ENCODE data around the gene VRK2.
"Not testable (repeated sequence)": the region's sequence is repeated elsewhere in the genome, so short reads cannot be mapped to it uniquely, and the experiment has no call there.

The VRK2 gene

GRCh38 chr2:58107803-58108710 is 61.5 kb downstream of the VRK2 start:
- H3K79me2 ChIP-seq (ENCODE audit: insufficient read depth, low read depth), result no peaks in the 10 kb centered on the region
- no peaks in the 10 kb centered on the region for H3K4me1 ChIP-seq (ENCODE audit: low read depth, poor library complexity, severe bottlenecking)
- TF ChIP-seq, protein P1, sequence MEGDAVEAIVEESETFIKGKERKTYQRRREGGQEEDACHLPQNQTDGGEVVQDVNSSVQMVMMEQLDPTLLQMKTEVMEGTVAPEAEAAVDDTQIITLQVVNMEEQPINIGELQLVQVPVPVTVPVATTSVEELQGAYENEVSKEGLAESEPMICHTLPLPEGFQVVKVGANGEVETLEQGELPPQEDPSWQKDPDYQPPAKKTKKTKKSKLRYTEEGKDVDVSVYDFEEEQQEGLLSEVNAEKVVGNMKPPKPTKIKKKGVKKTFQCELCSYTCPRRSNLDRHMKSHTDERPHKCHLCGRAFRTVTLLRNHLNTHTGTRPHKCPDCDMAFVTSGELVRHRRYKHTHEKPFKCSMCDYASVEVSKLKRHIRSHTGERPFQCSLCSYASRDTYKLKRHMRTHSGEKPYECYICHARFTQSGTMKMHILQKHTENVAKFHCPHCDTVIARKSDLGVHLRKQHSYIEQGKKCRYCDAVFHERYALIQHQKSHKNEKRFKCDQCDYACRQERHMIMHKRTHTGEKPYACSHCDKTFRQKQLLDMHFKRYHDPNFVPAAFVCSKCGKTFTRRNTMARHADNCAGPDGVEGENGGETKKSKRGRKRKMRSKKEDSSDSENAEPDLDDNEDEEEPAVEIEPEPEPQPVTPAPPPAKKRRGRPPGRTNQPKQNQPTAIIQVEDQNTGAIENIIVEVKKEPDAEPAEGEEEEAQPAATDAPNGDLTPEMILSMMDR (conservative IDR thresholded peaks at IDR 0.05; ENCODE audit: low read depth, low read length), result no peak
- no peak overlapping the region for H3K27ac ChIP-seq
- H4K20me1 ChIP-seq (ENCODE audit: insufficient read depth), result no peaks in the 10 kb centered on the region; the same call in 1 of the 2 replicates
- no peak overlapping the region for H3K4me3 ChIP-seq (IDR thresholded peaks at IDR 0.05; ENCODE audit: insufficient read depth, low read depth, low read length)
- H3K9ac ChIP-seq, result no peak overlapping the region
- no peaks in the 10 kb centered on the region for H3K36me3 ChIP-seq (ENCODE audit: insufficient read depth)
- H3K4me2 ChIP-seq, result no peak overlapping the region
- H3K27me3 ChIP-seq (ENCODE audit: insufficient read depth, low read depth), result no peaks in the 10 kb centered on the region
- no peak overlapping the region for H2AFZ ChIP-seq (ENCODE audit: low read depth)

DNA sequence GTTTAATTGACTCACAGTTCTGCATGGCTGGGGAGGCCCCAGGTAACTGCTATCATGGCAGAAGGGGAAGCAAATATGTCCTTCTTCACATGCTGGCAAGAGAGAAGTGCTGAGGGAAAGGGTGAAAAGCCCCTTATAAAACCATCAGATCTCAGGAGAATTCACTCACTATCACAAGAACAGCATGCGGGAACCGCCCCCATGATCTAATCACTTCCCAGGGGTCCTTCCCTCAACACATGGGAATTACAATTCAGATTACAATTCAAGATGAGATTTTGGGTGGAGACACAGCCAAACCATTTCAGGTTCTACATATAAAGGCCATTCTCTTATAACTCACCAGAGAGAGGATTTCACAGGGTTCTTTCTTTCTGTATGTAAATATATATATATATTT is 62.9 kb downstream of the VRK2 start:
- no peaks in the 10 kb centered on the region; the same call in 1 of the 2 replicates for H4K20me1 ChIP-seq (ENCODE audit: insufficient read depth)
- H3K4me3 ChIP-seq (IDR thresholded peaks at IDR 0.05; ENCODE audit: insufficient read depth, low read depth, low read length), result no peak overlapping the region
- H3K9ac ChIP-seq, result no peak overlapping the region
- H2AFZ ChIP-seq (ENCODE audit: low read depth), result no peak overlapping the region
- no peak overlapping the region for H3K4me2 ChIP-seq
- no peaks in the 10 kb centered on the region for H3K36me3 ChIP-seq (ENCODE audit: insufficient read depth)
- TF ChIP-seq, protein P1 (conservative IDR thresholded peaks at IDR 0.05; ENCODE audit: low read depth, low read length), result no peak
- no peaks in the 10 kb centered on the region for H3K27me3 ChIP-seq (ENCODE audit: insufficient read depth, low read depth)
- no peaks in the 10 kb centered on the region for H3K79me2 ChIP-seq (ENCODE audit: insufficient read depth, low read depth)
- H3K4me1 ChIP-seq (ENCODE audit: low read depth, poor library complexity, severe bottlenecking), result no peaks in the 10 kb centered on the region
- H3K27ac ChIP-seq, result no peak overlapping the region

DNA sequence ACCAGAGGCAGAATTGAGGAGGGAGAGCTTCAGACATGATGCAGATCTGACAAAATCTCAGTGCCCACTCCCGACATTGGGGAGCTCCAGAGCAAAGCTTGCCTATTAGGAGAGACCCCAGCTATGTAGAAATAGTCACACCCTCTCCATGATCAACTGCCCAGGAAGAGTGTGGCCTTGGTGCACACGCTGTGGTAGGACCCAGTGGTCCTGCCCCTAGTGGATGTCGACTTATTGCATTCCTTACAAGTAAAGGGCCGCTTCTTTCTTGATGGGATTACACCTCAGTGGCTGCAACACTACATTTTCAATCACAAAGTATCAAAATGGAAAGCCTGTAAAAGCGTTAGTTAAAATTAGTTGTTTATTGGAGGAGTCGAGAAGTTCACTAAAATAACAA is 64.2 kb downstream of the VRK2 start:
- H2AFZ ChIP-seq (ENCODE audit: low read depth), result no peak overlapping the region
- H3K27me3 ChIP-seq (ENCODE audit: insufficient read depth, low read depth), result no peaks in the 10 kb centered on the region
- H3K9ac ChIP-seq, result no peak overlapping the region
- no peaks in the 10 kb centered on the region for H3K4me1 ChIP-seq (ENCODE audit: low read depth, poor library complexity, severe bottlenecking)
- H3K36me3 ChIP-seq (ENCODE audit: insufficient read depth), result no peaks in the 10 kb centered on the region
- H3K4me3 ChIP-seq (IDR thresholded peaks at IDR 0.05; ENCODE audit: insufficient read depth, low read depth, low read length), result no peak overlapping the region
- no peaks in the 10 kb centered on the region for H3K79me2 ChIP-seq (ENCODE audit: insufficient read depth, low read depth)
- H3K27ac ChIP-seq, result no peak overlapping the region
- H3K4me2 ChIP-seq, result no peak overlapping the region
- TF ChIP-seq, protein P1 (conservative IDR thresholded peaks at IDR 0.05; ENCODE audit: low read depth, low read length), result no peak
- no peaks in the 10 kb centered on the region; the same call in 1 of the 2 replicates for H4K20me1 ChIP-seq (ENCODE audit: insufficient read depth)

- H4K20me1 ChIP-seq (ENCODE audit: insufficient read depth); H3K4me3 ChIP-seq (IDR thresholded peaks at IDR 0.05; ENCODE audit: insufficient read depth, low read depth, low read length); H3K4me1 ChIP-seq (ENCODE audit: low read depth, poor library complexity, severe bottlenecking); H3K9ac ChIP-seq; H3K36me3 ChIP-seq (ENCODE audit: insufficient read depth); H3K27me3 ChIP-seq (ENCODE audit: insufficient read depth, low read depth); H3K27ac ChIP-seq; H2AFZ ChIP-seq (ENCODE audit: low read depth); H3K4me2 ChIP-seq; H3K79me2 ChIP-seq (ENCODE audit: insufficient read depth, low read depth): not testable (repeated sequence)
Measured at GRCh38 chr2:58113563-58113962, 67.0 kb downstream of the VRK2 start.

- TF ChIP-seq, protein P1 (conservative IDR thresholded peaks at IDR 0.05; ENCODE audit: low read depth, low read length), result no peak
- Histone ChIP-seq H3K27ac (no peak overlapping the region), H3K79me2 (ENCODE audit: insufficient read depth, low read depth) (no peaks in the 10 kb centered on the region), H4K20me1 (ENCODE audit: insufficient read depth) (no peaks in the 10 kb centered on the region), H3K36me3 (ENCODE audit: insufficient read depth) (no peaks in the 10 kb centered on the region; the same call in 1 of the 2 replicates), H3K27me3 (ENCODE audit: insufficient read depth, low read depth) (no peaks in the 10 kb centered on the region), H2AFZ (ENCODE audit: low read depth) (no peak overlapping the region), H3K4me2 (no peak overlapping the region), H3K9ac (no peak overlapping the region), H3K4me3 (IDR thresholded peaks at IDR 0.05; ENCODE audit: insufficient read depth, low read depth, low read length) (no peak overlapping the region), H3K4me1 (ENCODE audit: low read depth, poor library complexity, severe bottlenecking) (no peaks in the 10 kb centered on the region)
Measured at GRCh38 chr2:58120626-58121229, 74.1 kb downstream of the VRK2 start.
